ENCODE data around the gene UNC45A. TPM values are rescaled to one million over a fixed set of nuclear protein-coding genes. Genes with fewer than 3 reads are reported as not detected.

UNC45A gene
- total RNA-seq, 1 experiment from 2014 or later = 84.4 TPM

DNA sequence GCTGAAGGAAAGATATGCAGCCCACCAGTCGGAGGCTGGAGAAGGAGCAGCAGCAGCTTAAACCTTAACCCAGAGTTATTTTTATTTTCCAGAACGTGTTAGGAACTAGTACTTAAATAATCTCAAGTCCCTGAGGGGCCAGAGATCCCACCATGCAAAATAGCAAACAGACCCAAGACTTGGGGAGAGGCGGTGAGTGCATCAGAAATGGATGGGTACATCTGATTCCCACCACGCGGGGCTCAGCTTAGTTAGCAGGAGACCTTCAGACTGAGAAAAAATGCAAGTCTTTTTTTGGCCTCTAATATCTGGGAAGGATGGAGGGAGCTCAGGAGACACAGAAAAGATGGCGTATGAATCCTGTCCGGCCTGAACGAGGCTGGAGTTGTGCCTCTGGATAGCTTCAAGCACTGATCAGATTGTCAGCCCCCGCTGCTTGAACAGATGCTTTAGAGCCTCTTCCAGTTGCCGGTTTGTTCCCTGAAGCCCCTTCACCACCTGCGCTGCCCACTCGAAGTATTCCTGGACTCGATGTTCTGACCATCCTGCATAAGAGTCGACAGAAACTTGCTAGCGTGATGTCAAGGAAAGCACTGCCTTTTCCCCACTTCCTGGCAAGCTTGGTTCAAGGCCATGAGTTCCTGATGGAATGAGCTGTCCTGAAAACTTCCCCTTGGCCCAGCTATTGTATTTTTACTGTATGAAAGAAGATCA is 4.1 kb upstream of the UNC45A start:
- TF ChIP-seq TCF7L2 (IDR thresholded peaks at IDR 0.05; ENCODE audit: low read depth, low read length) = peak; percentile 45; the same call in 1 of the 2 replicates
- no peak for TF ChIP-seq SIN3A (IDR thresholded peaks at IDR 0.05; ENCODE audit: borderline replicate concordance, insufficient read depth, low read depth, low read length)
- peak overlapping the region; percentile 99 for H3K27ac ChIP-seq (ENCODE audit: low read length)
- peaks cover 23% of the 10 kb centered on the region for H3K4me1 ChIP-seq (ENCODE audit: control insufficient read depth, insufficient read depth, low read length)
- ATAC-seq = no peak
- H3K36me3 ChIP-seq (ENCODE audit: control insufficient read depth, insufficient read depth, low read length) = peaks cover 2% of the 10 kb centered on the region; the same call in 1 of the 2 replicates
- POLR2A ChIA-PET = interaction anchor here (0.6 to 1.3 kb wide), 2 partner anchors 24 to 960 kb away, joined by 5 to 7 read pairs; partner anchors contain the start of gene RCCD1
- DNase-seq (ENCODE audit: low read depth, low spot score) = no peak
- no peaks in the 10 kb centered on the region for H3K27me3 ChIP-seq (ENCODE audit: control insufficient read depth, insufficient read depth, low read length)
- H3K9me3 ChIP-seq (ENCODE audit: control insufficient read depth, insufficient read depth, low read depth, low read length) = no peaks in the 10 kb centered on the region
- in situ Hi-C loops (cut with HindIII; ENCODE audit: low pct_unique_long_range_greater_than_20kb, low sequenced_read_pairs) (no loop called here), intact Hi-C loops (cut with micrococcal nuclease; ENCODE audit: unreplicated experiment) (no loop called here)
- peak overlapping the region; percentile 76 to 78 for H3K4me3 ChIP-seq (ENCODE audit: low read depth in 2 of 2, low read length in 2 of 2)
- BruUV-seq (replicated peaks) = no TSS peak
- CTCF ChIA-PET = interaction anchor here (0.6 to 3.1 kb wide), 12 partner anchors 9 to 936 kb away, joined by 3 to 16 read pairs (median 4); partner anchors contain the start of genes BLM and MAN2A2

DNA sequence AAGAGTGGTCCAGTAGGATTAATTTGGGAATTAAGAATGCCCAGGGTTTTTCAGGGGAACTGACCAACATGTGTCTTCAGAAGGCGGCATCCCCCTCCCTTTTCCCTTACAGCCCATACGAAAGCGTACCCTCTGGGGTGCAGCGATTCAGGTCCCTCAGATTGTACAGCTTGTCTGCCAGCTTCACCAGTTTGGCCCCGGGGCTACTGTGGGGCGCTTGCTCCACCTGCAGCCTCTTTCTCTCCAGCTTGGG is 3.6 kb upstream of the UNC45A start:
- no peaks in the 10 kb centered on the region for H3K27me3 ChIP-seq (ENCODE audit: control insufficient read depth, insufficient read depth, low read length)
- TF ChIP-seq, protein P1, sequence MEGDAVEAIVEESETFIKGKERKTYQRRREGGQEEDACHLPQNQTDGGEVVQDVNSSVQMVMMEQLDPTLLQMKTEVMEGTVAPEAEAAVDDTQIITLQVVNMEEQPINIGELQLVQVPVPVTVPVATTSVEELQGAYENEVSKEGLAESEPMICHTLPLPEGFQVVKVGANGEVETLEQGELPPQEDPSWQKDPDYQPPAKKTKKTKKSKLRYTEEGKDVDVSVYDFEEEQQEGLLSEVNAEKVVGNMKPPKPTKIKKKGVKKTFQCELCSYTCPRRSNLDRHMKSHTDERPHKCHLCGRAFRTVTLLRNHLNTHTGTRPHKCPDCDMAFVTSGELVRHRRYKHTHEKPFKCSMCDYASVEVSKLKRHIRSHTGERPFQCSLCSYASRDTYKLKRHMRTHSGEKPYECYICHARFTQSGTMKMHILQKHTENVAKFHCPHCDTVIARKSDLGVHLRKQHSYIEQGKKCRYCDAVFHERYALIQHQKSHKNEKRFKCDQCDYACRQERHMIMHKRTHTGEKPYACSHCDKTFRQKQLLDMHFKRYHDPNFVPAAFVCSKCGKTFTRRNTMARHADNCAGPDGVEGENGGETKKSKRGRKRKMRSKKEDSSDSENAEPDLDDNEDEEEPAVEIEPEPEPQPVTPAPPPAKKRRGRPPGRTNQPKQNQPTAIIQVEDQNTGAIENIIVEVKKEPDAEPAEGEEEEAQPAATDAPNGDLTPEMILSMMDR (IDR thresholded peaks at IDR 0.05) = 0 out of 2 replicates have a peak, but pooled peaks have one; percentile 60
- no peak for TF ChIP-seq POLR2AphosphoS5 (IDR thresholded peaks at IDR 0.05; ENCODE audit: low read depth, low read length)
- H3K4me3 ChIP-seq (ENCODE audit: low read depth in 2 of 2, low read length in 2 of 2) = peak overlapping the region; percentile 76 to 78
- H3K27ac ChIP-seq (ENCODE audit: low read length) = peak overlapping the region; percentile 99
- intact Hi-C loops (cut with micrococcal nuclease; ENCODE audit: unreplicated experiment) = no loop called here
- peaks cover 28% of the 10 kb centered on the region for H3K4me1 ChIP-seq (ENCODE audit: control insufficient read depth, insufficient read depth, low read length)
- in situ Hi-C loops (cut with HindIII; ENCODE audit: low pct_unique_long_range_greater_than_20kb, low sequenced_read_pairs) = no loop called here
- H3K36me3 ChIP-seq (ENCODE audit: control insufficient read depth, insufficient read depth, low read length) = peaks cover 2% of the 10 kb centered on the region; the same call in 1 of the 2 replicates
- no peak for ATAC-seq
- CTCF ChIA-PET = interaction anchor here (0.6 to 3.1 kb wide), 14 partner anchors 9 to 936 kb away, joined by 3 to 16 read pairs (median 4); partner anchors contain the start of genes BLM and MAN2A2
- no peaks in the 10 kb centered on the region for H3K9me3 ChIP-seq (ENCODE audit: control insufficient read depth, insufficient read depth, low read depth, low read length)
- DNase-seq (ENCODE audit: low read depth, low spot score) = no peak
- POLR2A ChIA-PET = no interaction called here
- BruUV-seq (replicated peaks) = no TSS peak

DNA sequence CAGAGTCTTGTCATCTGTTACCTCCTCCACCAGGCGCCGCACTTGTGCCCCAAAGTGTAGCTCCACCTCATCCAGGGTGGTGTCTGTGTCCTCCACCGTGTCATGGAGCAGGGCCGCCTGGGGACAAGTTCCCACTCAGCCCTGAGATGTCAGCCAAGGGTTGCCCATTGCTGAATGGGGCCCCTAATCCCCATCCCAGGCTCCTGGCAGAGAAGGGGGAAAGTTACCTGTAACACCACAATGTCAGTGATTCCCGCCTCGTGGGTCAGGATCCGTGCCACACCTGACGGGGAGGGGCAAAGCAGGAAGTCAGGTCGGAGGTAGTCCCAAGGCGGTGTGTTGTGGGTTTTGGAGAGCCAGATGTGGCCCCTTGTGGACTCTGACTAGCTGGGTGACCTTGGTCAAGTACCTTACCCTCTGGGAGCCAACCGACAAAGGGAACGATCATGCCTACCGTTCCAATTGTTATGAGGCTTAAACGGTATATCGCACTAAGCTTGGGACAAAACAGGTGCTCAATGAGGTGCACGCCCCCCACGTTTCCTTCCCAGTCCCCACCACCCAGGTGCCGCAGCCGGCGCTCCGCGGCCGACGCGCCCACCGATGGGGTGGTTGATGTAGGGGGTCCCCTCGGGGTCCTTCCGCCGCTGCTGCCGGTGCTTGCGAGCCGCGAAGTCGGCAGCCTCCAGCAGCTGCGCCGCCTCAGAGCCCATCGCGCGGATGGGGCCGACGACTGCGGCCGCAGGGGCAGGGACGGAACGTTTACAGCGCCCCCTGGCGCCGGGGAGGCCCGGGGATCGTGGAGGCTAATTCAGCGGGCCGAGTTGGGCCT is 3.0 kb upstream of the UNC45A start, which contains the start of gene HDDC3:
Gene HDDC3 (minus strand): TSS at position 722 of the 832 bp plus-strand sequence. CDS start 9 bp downstream, at position 713.
- POLR2A ChIA-PET = interaction anchor here (0.5 to 0.6 kb wide), 2 partner anchors 16 to 418 kb away, joined by 3 to 4 read pairs; no protein-coding TSS in a partner anchor
- TF ChIP-seq, protein P1 (IDR thresholded peaks at IDR 0.05) = peak; percentile 94
- TF ChIP-seq SIN3A (IDR thresholded peaks at IDR 0.05; ENCODE audit: borderline replicate concordance, insufficient read depth, low read depth, low read length) (0 out of 2 replicates have a peak, but pooled peaks have one; percentile 51), POLR2AphosphoS5 (IDR thresholded peaks at IDR 0.05; ENCODE audit: low read depth, low read length) (no peak; the same call in 1 of the 2 replicates), TCF7L2 (IDR thresholded peaks at IDR 0.05; ENCODE audit: low read depth, low read length) (no peak)
- TF ChIP-seq, protein P2, sequence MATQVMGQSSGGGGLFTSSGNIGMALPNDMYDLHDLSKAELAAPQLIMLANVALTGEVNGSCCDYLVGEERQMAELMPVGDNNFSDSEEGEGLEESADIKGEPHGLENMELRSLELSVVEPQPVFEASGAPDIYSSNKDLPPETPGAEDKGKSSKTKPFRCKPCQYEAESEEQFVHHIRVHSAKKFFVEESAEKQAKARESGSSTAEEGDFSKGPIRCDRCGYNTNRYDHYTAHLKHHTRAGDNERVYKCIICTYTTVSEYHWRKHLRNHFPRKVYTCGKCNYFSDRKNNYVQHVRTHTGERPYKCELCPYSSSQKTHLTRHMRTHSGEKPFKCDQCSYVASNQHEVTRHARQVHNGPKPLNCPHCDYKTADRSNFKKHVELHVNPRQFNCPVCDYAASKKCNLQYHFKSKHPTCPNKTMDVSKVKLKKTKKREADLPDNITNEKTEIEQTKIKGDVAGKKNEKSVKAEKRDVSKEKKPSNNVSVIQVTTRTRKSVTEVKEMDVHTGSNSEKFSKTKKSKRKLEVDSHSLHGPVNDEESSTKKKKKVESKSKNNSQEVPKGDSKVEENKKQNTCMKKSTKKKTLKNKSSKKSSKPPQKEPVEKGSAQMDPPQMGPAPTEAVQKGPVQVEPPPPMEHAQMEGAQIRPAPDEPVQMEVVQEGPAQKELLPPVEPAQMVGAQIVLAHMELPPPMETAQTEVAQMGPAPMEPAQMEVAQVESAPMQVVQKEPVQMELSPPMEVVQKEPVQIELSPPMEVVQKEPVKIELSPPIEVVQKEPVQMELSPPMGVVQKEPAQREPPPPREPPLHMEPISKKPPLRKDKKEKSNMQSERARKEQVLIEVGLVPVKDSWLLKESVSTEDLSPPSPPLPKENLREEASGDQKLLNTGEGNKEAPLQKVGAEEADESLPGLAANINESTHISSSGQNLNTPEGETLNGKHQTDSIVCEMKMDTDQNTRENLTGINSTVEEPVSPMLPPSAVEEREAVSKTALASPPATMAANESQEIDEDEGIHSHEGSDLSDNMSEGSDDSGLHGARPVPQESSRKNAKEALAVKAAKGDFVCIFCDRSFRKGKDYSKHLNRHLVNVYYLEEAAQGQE (IDR thresholded peaks at IDR 0.05; ENCODE audit: insufficient read depth in 1 of 2, low read depth in 2 of 2, low read length in 1 of 2) = peak in 1 of 2 experiments; percentile 63; a peak in 1 of 4 replicates
- in situ Hi-C loops (cut with HindIII; ENCODE audit: low pct_unique_long_range_greater_than_20kb, low sequenced_read_pairs) = no loop called here
- H3K9me3 ChIP-seq (ENCODE audit: control insufficient read depth, insufficient read depth, low read depth, low read length) = no peaks in the 10 kb centered on the region
- H3K27ac ChIP-seq (ENCODE audit: low read length) = peak within 1 kb of the TSS; percentile 99
- DNase-seq (ENCODE audit: low read depth, low spot score) = no peak
- ATAC-seq = peak; percentile 75
- intact Hi-C loops (cut with micrococcal nuclease; ENCODE audit: unreplicated experiment) = no loop called here
- no TSS peak for BruUV-seq (replicated peaks)
- peaks cover 29% of the 10 kb centered on the region for H3K4me1 ChIP-seq (ENCODE audit: control insufficient read depth, insufficient read depth, low read length)
- CTCF ChIA-PET = interaction anchor here (0.5 to 3.1 kb wide), 15 partner anchors 8 to 389 kb away, joined by 3 to 16 read pairs (median 4); partner anchors contain the start of gene MAN2A2
- peaks cover 2% of the 10 kb centered on the region; the same call in 1 of the 2 replicates for H3K36me3 ChIP-seq (ENCODE audit: control insufficient read depth, insufficient read depth, low read length)
- no peaks in the 10 kb centered on the region for H3K27me3 ChIP-seq (ENCODE audit: control insufficient read depth, insufficient read depth, low read length)
- H3K4me3 ChIP-seq (ENCODE audit: low read depth in 2 of 2, low read length in 2 of 2) = peak within 1 kb of the TSS; percentile 76 to 78

Measured in Panc1 (cell line).